NCI-H2227 treated with DMSO at 0.1 percent for 48 hours (cell line): ENCODE results near the gene GRIK3.

Source experiments
- DNase-seq: peaks from one replicate; lab custom pipeline; 2025; lab: John Stamatoyannopoulos, UW

GRIK3 gene

GRCh38 chr1:36822648-36823047 is 211.7 kb downstream of the GRIK3 start:
- DNase-seq: no peak

GRCh38 chr1:36821386-36821785 is 212.9 kb downstream of the GRIK3 start:
- no peak for DNase-seq

GRCh38 chr1:36818771-36819170 is 215.5 kb downstream of the GRIK3 start:
- no peak for DNase-seq

- no peak for DNase-seq
Observed at GRCh38 chr1:36816348-36816747, 218.0 kb downstream of the GRIK3 start.

- DNase-seq: no peak
Observed at GRCh38 chr1:36814774-36815173, 219.5 kb downstream of the GRIK3 start.

- no peak for DNase-seq
Observed at GRCh38 chr1:36814083-36814482, 220.2 kb downstream of the GRIK3 start.

GRCh38 chr1:36807262-36807661 is 227.1 kb downstream of the GRIK3 start:
- DNase-seq: no peak

- no peak for DNase-seq
Observed at GRCh38 chr1:36805979-36806640, 228.2 kb downstream of the GRIK3 start.

- DNase-seq: no peak
Observed at GRCh38 chr1:36804669-36805314, 229.5 kb downstream of the GRIK3 start.

GRCh38 chr1:36803868-36804570 is 230.3 kb downstream of the GRIK3 start:
- no peak for DNase-seq

- no peak for DNase-seq
Observed at GRCh38 chr1:36802018-36802417, 232.3 kb downstream of the GRIK3 start.

- no peak for DNase-seq
Observed at GRCh38 chr1:36797761-36798160, 236.6 kb downstream of the GRIK3 start.

- DNase-seq: no peak
Observed at GRCh38 chr1:36796733-36797132, 237.6 kb downstream of the GRIK3 start.

- DNase-seq: no peak
Observed at GRCh38 chr1:36796106-36796590, 238.2 kb downstream of the GRIK3 start.

- no peak for DNase-seq
Observed at GRCh38 chr1:36794460-36794859, 239.9 kb downstream of the GRIK3 start.

GRCh38 chr1:36793452-36793851 is 240.9 kb downstream of the GRIK3 start:
- no peak for DNase-seq

- no peak for DNase-seq
Observed at GRCh38 chr1:36792292-36792691, 242.0 kb downstream of the GRIK3 start.

GRCh38 chr1:36790191-36790590 is 244.1 kb downstream of the GRIK3 start:
- DNase-seq: no peak

GRCh38 chr1:36789535-36789934 is 244.8 kb downstream of the GRIK3 start:
- DNase-seq: no peak

GRCh38 chr1:36787312-36787913 is 246.9 kb downstream of the GRIK3 start:
- no peak for DNase-seq

- DNase-seq: no peak
Observed at GRCh38 chr1:36786425-36786824, 247.9 kb downstream of the GRIK3 start.

GRCh38 chr1:36784147-36784859 is 250.0 kb downstream of the GRIK3 start:
- DNase-seq: peak; percentile 32
